AG09319 (cell line): Measurements from ENCODE around the gene DMD.

Experiments
- DNase-seq: peaks from one replicate; pipeline ENCODE4 v3.0.0-alpha.2; 2010; ENCODE audit warnings: low read depth; ENCODE audit errors: extremely low read depth
- CTCF ChIP-seq: IDR thresholded peaks from 2 replicates; pipeline ENCODE4 v1.5.1; 2011; ENCODE audit warnings: low read depth, mild to moderate bottlenecking, inconsistent platforms, low read length, moderate library complexity

DMD gene

GRCh38 chrX:31123335-31123734 is 2088.0 kb downstream of the DMD start:
- DNase-seq, result no peak
- TF ChIP-seq CTCF, result no peak

- no peak for DNase-seq
- no peak for TF ChIP-seq CTCF
These were observed 2094.1 kb downstream of the DMD start for GRCh38 chrX:31117266-31117665.

GRCh38 chrX:31115398-31115797 is 2096.0 kb downstream of the DMD start:
- no peak for TF ChIP-seq CTCF
- no peak for DNase-seq

GRCh38 chrX:31114858-31115257 is 2096.5 kb downstream of the DMD start:
- TF ChIP-seq CTCF, result no peak
- DNase-seq, result no peak

GRCh38 chrX:31112226-31112999 is 2098.9 kb downstream of the DMD start:
- no peak for TF ChIP-seq CTCF
- DNase-seq, result no peak

- DNase-seq, result no peak
- TF ChIP-seq CTCF, result no peak
These were observed 2100.7 kb downstream of the DMD start for GRCh38 chrX:31110657-31111056.

GRCh38 chrX:31099536-31100090 is 2111.7 kb downstream of the DMD start:
- no peak for DNase-seq
- no peak for TF ChIP-seq CTCF
